ENCODE results near the gene HHIPL1.

DNA sequence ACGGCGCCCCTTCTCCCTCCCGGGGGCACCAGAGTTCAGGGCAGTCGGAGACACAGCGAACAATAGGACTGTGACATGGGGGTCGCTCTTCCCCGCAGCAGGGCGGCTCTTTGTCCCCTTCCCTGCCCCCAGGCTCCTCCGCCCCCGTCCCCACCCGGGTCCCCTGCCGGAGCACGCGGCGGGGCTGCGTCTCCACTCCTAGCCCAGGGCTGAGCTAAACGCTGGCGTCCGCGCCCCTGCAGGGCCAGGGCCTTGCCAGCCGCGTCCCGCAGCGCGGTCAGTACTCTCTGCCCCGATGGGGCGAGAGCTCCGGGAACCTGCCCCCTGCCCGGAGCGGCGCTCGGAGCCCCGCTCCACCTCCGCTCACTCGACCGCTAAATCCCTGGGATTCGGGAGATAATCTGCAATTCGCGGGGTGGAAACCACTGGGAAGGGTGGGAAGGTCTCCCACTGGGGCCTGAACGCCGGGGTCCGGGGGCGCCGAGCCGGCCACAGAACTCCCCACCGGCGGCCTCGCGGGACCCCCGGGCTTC lies 40.1 kb upstream of the HHIPL1 start:
- no peak for TF ChIP-seq POLR2A (IDR thresholded peaks at IDR 0.05)
- TF ChIP-seq, protein P1, sequence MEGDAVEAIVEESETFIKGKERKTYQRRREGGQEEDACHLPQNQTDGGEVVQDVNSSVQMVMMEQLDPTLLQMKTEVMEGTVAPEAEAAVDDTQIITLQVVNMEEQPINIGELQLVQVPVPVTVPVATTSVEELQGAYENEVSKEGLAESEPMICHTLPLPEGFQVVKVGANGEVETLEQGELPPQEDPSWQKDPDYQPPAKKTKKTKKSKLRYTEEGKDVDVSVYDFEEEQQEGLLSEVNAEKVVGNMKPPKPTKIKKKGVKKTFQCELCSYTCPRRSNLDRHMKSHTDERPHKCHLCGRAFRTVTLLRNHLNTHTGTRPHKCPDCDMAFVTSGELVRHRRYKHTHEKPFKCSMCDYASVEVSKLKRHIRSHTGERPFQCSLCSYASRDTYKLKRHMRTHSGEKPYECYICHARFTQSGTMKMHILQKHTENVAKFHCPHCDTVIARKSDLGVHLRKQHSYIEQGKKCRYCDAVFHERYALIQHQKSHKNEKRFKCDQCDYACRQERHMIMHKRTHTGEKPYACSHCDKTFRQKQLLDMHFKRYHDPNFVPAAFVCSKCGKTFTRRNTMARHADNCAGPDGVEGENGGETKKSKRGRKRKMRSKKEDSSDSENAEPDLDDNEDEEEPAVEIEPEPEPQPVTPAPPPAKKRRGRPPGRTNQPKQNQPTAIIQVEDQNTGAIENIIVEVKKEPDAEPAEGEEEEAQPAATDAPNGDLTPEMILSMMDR (IDR thresholded peaks at IDR 0.05), result no peak

All from suprapubic skin (tissue), 3 donors.